Measurements from ENCODE around the gene KANSL3.
"Not testable (repeated sequence)": the region's sequence is repeated elsewhere in the genome, so short reads cannot be mapped to it uniquely, and the experiment has no call there.

KANSL3 gene

DNA sequence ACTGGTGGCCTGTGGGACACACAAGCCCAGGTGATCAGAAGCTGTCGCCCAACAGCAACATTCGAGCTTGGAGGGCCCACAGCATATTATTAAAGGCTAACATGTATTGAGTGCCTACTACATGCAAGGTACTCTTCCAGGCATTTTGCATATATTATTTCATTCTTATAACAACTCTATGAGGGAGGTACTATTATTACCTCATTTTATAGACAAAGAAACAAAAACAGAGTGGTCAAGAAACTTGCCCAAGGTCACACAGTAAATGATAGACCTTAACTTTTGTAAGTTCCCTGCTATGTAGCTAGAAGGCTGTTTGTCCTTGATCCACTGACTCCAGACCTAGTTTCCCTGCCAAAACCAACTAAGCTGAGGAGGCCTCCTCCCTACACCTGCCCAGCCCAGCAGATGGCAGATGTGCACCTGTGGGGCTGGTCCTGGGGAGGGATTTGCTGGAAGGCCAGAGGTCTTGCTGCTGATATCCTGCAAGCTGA, 35.7 kb downstream of the KANSL3 start:
- DNase-seq: no peak

DNA sequence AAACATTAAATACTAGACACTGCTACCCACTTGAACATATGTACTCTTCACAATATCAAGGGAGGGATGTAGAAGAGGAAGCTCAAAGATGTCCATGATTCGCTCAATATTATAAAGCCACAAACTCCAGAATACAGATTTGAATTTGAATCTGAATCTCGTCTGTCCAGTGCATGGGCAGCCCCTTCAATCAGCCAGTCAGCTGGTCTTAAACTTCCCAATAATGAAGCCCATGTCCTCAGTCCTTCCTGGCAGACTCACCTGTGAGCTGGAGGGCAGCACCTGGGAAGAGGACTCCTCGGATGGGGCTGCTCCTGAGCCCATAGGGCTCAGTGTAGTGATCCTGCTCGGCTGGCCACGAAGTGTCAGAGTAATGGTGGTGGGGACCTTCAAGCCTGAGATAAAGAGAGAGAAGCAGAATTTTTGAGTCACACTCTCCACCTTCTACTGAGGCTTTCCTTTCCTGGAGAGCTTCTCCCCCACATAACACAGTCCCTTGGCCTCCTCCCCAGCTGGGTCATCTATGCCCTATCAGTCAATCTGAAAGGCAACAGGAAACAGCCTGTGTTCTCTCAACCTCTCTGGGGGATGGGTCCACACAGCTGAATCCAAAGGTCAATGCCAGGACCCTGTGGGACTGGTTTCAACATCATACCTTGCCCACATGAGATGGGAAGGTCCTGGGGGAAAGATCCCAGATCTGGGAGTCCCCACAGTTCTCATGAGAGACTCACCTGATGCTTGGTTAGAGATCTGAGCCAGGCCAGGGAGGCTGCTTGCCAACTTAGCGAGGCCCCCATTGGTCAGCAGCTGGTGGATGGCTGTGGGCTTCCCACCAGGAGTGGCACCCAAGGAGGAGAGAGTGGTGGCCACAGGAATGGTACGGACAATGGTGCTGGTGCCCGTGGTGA, 36.5 kb downstream of the KANSL3 start:
- DNase-seq: no peak

DNA sequence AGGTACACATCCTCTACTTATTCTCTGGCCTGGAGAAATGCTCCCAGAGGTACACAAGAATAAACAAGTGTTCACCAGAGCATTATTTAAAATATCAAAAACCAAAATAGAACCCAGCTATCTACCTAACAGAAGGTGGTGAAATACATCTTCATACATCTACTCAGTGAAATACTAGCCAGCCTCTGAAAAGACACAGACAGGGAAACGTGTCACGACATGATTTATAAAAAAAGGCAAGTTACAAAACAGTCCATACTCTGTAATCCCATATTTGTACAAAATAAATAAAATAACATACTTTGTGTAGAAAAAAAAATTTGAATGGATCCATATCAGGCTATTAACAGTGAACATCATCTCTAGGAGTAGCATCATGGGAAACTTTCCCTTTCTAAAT, 38.2 kb downstream of the KANSL3 start:
- DNase-seq: no peak

DNA sequence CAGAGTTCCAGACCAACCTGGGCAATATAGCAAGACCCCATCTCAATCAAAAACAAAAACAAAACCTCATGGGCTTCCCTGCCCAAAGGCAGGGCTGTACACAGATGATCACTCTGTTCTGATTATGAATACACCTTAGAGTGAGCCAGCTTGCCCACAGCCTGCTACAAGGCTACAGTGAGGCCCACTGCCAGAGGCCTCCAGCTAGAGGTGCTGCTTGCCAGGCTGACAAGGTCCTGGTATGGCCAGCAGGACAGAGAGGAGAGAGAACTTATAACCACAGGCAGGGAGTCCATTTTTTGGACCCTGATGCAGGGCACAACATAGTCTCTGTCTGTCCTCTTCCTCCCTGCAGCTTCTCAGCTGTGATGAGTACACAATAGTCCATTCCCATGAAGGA, 41.5 kb downstream of the KANSL3 start:
- DNase-seq: no peak

DNA sequence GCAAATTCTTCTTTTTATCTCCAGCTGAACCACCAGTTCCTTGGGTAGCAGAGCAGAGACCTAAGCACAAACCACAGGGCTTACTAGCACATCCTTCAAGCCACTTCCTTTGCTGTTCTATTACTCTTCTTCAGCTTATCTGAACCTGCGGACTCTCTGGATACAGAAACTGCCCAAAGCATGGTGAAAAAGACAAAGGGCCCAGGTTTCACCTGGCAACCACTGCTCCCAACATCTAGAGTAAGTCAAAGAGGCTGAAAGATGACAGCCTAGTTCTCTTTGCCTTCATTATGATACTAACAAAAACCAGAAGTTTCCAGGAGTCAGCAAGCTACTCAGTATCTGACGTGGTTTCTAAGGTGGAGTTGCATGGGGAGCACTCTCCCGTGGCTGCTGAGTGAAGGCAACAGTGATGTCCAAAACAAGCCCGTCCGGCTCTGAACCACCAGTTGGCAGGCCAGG, 43.4 kb downstream of the KANSL3 start:
- DNase-seq: no peak

DNA sequence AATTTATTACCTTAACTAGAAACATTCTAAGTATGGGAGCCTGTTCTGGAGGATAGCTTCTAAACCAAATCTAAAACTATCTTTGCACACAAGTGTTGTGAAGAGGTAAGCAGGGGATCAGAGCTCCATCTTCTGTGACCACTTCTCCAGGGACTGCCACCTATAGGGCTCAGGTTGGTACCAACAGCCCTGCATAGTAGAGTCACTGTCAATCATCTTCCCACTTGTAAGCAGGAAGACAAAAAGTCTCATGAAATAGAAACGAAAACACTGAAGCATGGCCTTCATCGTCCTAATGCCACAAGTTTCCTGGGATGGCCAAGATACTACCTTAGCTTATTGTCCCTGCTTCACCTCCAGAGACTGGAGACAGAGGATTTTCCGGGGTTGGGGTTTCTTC, 43.8 kb downstream of the KANSL3 start:
- no peak for DNase-seq

DNA sequence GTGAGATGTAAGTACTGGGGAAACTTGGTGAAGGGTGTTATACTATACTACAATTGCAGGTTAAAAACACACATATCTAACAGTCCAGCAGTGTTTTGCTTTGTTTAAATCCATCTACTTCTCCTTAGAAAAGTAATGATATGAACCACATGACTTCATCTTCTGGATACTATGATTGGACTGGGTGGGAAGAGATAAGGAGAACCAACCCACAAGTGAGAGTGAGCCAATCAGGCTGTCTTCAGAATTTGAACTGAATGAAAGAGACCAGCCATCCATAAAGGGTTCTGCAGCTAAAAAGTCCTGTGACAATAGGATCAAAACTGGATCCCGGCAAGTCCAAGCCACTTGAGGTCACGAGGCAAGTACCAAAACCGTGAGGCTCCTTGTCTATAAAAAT, 46.6 kb downstream of the KANSL3 start:
- DNase-seq: no peak

DNA sequence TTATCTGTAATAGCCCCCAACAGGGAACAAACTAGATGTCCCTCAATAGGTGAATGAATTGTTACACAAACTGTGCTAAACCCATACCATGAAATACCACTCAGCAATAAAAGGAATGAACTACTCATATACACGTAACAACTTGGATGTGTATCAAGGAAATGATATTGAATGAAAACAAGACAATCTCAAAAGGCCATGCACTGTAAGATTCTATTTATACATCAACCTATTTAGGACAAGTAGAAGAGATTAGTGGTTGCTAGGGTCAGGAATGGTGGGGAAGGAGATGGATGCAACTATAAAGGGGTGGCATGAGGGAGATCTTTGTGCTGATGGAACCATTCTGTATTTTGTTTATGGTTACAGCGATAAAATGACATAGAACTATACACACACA, 47.1 kb downstream of the KANSL3 start:
- no peak for DNase-seq

DNA sequence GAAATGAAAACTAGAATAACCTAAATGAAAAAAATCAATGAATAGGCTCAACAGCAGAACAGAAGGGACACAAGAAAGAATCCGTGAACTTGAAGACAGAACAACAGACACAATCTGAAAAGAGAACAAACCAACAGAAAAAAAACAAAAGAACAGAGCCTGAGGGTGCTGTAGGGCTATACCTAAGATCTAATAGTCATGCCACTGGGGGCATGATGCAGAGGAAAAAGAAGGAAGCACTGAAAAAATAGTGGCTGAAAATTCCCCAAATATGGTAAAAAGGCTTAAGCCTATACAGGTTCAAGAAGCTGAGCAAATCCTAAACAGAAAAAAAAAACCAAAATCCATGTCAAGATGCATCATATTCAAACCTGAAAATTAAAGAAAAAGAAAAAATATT, 50.3 kb downstream of the KANSL3 start:
- DNase-seq: no peak

DNA sequence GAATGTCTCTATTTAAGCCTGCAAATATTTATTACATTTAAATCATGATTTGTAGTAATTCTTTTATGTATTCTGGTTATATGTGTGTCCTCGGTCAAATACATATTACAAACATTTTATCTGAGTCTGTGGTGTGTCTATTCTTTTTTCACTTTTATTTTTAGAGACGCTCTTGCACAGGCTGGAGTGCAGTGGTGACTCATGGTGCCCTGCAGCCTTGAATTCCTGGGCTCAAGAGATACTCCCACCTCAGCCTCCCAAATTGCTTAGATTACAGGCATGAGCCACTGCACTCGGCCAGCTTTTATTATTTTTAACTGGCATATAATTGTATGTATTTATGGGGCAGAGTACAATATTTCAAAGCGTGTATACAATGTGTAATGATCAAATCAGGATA, 54.1 kb downstream of the KANSL3 start:
- DNase-seq: no peak

DNA sequence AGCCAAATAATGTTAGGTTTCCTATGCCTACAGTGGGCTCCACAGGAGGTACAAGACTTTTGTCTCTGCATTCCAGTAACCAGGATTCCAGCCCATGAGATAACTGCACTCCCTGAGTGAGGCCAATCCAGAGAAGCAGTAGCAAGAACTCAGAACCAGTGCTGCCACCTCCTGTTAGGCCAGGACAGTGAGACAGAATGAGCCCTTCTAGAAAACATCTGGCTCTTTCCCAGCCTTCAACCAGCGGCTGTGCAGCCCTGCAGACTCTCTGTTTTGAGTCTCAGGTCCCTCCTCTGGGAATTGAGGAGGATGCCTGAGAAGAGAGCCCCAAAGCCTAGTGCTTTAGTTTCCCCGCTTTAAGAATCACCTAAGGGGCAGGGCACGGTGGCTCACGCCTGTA, 57.3 kb downstream of the KANSL3 start:
- no peak for DNase-seq

DNA sequence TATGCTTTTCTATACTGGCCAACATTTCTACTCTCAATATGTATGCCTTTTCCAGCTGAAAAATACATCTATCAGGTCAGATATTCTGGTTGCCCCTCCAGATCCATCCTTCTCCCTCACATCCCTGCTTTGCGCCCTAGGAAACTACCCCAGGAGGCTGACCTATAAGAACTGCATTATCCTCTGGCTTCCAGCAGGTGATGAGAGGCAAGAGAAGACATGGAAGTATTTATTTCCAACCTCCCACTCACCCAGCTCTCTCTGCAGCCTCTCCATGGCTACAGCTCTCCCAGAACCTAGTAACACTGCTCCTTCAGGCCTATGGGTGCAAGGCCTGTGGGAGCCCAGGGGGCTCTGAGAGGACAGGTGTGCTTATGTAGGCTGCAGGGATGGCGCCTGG, 58.7 kb downstream of the KANSL3 start:
- no peak for DNase-seq

DNA sequence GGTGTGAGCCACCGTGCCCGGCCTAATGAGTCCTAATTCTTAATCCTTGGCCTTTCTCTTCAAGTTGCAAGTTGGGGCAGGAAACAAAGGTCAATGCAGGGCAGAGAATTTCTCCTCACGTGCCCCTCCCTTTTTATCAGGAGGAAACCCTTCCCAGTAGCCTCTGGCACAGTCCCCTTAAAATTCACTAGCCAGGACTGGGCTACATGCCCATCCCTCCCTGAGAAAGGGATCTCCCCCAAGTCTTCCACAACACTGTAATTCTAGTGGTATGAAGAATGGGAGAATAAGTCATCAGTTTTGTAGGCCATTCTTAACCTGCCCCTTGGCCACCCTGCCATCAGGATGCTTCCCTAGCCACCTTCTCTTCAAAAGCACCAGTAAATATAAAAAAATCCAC, 59.4 kb downstream of the KANSL3 start:
- DNase-seq: no peak

DNA sequence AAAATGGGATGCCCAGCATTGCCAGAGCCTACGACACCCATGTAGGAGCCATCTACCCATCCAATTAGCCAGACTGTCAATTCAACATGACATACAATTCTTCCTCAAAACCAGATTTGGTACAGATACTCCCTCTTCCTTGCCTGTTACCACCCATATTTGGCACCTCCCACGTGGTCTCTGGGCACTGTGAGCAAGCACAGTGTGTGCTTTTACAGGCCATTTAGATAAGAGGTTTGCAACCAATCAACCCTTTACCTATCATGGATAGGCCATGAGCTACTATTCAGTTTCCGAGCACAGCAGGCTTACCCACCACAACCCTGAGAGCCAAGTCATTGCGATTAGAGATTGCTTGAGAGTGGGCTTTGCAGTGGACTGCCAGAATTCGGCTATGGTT, 60.6 kb downstream of the KANSL3 start:
- no peak for DNase-seq

DNA sequence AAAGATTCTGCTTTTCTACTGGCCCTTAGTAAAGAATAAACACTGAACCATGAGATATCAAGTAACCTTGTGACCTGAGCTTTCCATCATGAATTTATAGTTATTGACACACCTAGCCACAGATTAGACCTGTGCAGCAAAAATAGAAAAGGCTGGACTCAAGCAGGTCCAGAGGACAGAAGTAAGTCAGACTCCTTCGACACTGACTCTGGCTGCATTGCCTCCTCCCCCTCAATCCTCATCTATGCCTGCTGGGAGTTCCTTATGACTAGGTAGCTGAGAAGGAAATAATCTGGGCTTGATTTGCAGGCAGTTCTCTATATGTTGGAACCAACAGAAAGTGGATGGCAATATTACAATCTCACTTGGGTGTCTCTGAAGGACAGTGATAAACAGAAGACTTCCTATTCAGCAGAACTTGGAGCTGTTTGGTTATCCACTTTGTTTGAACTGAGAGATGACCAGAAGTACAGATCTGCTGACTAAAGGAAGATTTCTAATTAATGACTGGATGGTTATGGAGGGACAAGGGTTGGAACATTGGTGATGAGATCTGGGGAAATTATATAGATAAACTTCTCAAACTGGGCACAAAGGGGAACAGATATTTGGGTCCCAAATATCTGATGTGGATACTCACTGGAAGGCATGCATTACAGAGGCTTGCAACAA, 62.2 kb downstream of the KANSL3 start:
- no peak for DNase-seq

DNA sequence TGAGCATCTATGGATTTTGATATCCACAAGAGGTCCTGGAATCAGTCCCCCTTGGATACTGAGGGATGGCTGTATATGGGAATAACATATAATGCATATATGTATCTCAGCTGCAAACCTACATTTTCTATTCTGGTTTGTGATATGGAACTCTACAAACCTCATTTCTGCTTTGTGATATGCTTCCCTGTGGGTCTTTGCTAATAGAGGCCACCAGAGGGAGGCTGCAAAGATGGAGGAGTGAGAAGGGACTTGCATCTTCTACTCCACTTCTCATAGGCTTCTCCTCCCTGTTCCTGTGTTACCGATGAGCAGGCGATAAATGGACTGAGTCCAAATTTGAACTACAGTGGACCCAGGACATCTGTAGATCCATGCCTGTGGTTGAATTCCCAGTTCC, 63.7 kb downstream of the KANSL3 start:
- no peak for DNase-seq

DNA sequence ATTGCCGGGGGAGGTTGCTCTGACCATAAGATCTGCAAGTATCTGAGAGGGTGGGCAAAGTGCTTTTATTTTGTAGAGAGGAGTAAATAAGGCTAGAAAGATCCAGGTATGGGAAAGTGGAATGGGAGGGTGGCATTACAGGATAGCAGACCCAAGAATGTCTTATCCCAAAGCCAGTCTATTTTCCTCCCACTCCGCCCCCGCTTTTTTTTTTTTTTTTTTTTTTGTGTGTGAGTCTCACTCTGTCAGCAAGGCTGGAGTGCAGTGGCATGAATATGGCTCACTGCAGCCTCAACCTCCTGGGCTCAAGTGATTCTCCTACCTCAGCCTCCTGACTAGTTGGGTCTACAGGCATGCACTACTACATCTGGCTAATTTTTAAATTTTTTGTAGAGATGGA, 70.0 kb downstream of the KANSL3 start:
- no peak for DNase-seq

DNA sequence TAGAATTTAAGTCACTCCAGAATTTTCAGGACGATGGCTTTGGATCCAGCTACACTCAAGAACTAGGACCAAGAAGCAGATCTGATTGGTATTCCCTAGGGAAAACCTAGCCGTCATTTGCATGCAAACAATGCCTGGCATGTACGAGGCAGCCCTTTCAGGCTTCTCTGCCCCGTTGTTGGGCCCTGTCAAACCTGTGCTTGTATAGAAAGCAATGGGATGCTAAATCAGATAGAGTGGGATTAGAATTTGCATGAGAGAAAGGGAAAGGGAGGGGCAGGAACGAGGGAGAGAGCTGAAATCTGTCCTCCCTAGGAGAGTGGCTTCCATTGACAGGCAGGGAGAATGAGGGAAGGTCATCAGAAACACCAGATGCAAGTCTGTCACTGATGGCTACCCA, 73.0 kb downstream of the KANSL3 start:
- DNase-seq: no peak

DNA sequence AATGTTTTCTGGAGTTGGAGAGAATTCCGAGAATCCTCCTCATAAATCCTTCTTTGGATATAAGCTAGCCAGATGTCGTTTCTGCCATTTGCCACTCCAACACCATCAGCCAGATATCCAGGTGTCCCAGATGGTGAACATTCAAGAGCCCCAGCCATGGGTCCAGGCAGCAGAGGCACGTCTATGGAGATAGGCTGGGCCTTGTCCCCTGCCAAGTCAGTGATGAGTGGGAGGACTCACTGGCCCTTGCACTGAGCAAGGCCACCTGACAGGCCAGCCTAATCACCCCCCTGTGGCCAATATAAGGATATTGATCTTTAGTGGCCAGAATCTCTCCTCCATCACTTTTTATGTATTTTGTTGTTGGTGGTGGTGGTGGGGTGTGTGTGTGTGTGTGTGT, 73.5 kb downstream of the KANSL3 start:
- no peak for DNase-seq

DNA sequence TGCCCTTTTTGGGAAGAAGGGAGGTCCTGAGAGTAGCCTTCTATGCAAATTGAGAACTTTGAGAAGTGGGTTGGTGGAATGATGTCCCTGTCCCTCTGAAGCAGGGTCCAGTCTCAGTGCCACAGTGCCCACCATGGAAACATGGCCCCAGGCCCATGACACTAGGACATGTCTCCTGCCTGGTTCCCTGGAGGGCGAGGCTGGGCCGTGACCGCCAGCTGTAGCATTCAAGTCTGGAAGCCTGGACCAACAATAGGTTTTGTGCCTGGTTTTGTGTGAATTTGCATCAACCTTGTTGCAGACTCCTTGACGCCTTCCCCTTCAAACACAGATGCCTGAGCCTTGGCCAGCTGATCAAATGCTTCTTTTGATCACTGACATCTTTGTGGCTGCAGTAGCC, 74.1 kb downstream of the KANSL3 start:
- DNase-seq: no peak

DNA sequence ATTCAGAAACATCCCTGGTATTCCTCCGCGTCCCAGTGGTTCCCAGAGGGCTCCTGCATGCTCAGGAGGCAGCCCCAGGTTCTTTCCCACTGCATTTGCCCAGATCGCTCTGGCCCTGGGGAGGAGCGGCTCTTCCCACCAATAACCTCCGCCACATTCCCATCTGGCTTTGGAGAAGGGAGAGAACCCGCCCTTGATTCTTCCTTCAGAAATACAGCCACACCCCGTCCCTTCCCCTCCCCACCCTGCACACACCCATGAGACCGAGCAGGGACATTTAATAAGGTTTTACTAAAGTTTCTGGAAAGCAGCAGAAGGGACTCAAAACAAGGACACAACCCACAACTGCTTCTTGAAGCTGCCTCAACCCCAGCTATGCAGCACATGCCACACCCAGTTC, 79.6 kb downstream of the KANSL3 start:
- no peak for DNase-seq

DNA sequence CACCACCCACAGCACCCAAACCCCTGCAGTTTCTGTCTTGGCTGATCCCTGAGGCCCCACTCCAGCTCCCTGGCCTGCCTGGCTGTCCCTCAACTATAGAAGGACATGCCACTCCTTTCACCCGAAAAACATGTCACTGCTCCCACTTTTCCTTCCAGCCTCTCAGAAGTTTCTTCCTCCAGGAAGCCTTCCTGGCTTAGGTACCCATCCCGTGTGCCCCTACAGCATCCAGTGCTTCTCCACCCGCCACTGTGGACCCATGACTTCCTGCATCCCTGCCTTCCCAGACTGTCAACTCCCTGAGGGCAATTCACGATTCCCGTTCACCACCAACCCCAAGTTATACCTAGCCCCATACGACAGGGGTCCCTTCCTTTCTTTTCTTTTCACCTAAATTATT, 80.1 kb downstream of the KANSL3 start:
- DNase-seq: no peak

DNA sequence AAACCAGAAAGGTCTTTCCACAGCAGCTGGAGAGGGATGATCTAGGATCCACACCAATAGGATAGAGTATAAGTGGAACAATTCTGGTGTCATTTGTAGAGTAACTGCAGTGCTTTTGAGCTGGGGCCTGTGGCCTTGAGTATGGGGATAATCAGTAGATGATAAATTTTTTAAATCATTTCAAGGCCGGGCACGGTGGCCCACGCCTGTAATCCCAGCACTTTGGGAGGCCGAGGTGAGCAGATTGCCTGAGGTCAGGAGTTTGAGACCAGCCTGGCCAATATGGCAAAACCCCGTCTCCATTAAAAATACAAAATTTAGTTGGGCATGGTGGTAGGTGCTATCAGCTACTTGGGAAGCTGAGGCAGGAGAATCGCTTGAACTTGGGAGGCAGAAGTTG, 80.7 kb downstream of the KANSL3 start:
- DNase-seq: not testable (repeated sequence)
